ENCODE results near the gene ABHD17C. TPM values are rescaled to one million over a fixed set of nuclear protein-coding genes. Genes with fewer than 3 reads are reported as not detected.

ABHD17C gene
- total and polyA plus RNA-seq, 7 donors, result 1.1 to 3.7 (median 2.6) TPM

DNA sequence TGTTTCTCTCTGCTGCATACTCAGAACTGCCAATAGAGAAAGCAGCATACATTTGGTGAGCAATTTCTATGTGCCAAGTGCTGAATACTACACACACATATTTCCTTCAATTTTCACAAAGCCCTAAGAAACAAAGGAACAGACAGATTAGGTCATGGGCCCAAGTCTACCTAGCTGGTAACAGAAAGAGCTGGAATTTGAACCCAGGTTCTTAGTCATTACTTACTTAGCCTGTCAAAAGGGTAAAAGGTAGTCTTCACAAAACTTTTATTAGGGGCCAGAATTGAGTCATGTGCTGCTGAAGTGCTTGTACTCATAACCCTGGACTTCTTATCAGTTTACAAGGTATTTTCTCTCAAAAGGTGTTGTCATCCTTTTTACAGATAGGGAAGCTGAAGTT, 10.4 kb upstream of the ABHD17C start:
- Histone ChIP-seq H3K4me3 (no peak overlapping the region), H3K27me3 (ENCODE audit: insufficient read depth in 3 of 3, low read length in 2 of 3) (peaks cover 0 to 11% (median 2%) of the 10 kb centered on the region in 3 donors), H3K36me3 (ENCODE audit: insufficient read depth in 1 of 2, low read depth in 1 of 2) (no peaks in the 10 kb centered on the region), H3K9me3 (no peaks in the 10 kb centered on the region), H3K4me1 (no peaks in the 10 kb centered on the region), H3K27ac (no peak overlapping the region)
- DNase-seq (no peak), ATAC-seq (no peak)
- intact Hi-C loops (cut with DNase I), result no loop called here
- TF ChIP-seq CTCF (IDR thresholded peaks at IDR 0.05), result no peak

DNA sequence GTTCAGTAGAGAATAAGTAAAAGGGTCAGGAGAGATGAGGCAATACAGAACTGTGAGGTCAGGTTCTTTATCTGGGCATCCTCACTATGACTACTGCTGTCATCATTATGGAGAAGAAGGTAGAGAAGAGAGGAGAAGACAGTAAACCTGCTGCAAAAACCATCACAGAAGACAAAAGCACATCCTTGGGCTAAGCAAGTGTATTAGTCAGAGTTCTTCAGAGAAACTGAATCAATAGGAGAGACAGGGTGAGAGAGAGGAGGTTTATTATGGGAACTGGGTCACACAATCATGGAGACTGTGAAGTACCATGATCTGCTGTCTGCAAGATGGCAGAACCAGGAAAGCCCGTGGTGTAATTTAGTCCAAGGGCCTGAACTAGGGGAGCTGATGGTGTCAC, 9.5 kb upstream of the ABHD17C start:
- Histone ChIP-seq H3K36me3 (ENCODE audit: insufficient read depth in 1 of 2, low read depth in 1 of 2) (no peaks in the 10 kb centered on the region), H3K27me3 (ENCODE audit: insufficient read depth in 3 of 3, low read length in 2 of 3) (peaks cover 0 to 11% (median 2%) of the 10 kb centered on the region in 3 donors), H3K4me3 (no peak overlapping the region), H3K9me3 (no peaks in the 10 kb centered on the region), H3K27ac (no peak overlapping the region), H3K4me1 (no peaks in the 10 kb centered on the region)
- intact Hi-C loops (cut with DNase I), result no loop called here
- WGBS, 3 donors, result 92 to 100% (median 94%) methylated on average over 1 of the region's 1 CpG
- TF ChIP-seq CTCF (IDR thresholded peaks at IDR 0.05), result no peak
- no peak for ATAC-seq
- no peak for DNase-seq

GRCh38 chr15:80689294-80689693, 5.8 kb upstream of the ABHD17C start:
- ATAC-seq (no peak), DNase-seq (no peak)
- no peaks in the 10 kb centered on the region for H3K9me3 ChIP-seq
- no peak overlapping the region for H3K4me3 ChIP-seq
- H3K4me1 ChIP-seq, result no peaks in the 10 kb centered on the region
- H3K36me3 ChIP-seq (ENCODE audit: insufficient read depth in 1 of 2, low read depth in 1 of 2), result no peaks in the 10 kb centered on the region
- no peak overlapping the region for H3K27ac ChIP-seq
- H3K27me3 ChIP-seq (ENCODE audit: insufficient read depth in 3 of 3, low read length in 2 of 3), result no peaks in the 10 kb centered on the region
- no peak for TF ChIP-seq CTCF (IDR thresholded peaks at IDR 0.05)
- intact Hi-C loops (cut with DNase I), result no loop called here

DNA sequence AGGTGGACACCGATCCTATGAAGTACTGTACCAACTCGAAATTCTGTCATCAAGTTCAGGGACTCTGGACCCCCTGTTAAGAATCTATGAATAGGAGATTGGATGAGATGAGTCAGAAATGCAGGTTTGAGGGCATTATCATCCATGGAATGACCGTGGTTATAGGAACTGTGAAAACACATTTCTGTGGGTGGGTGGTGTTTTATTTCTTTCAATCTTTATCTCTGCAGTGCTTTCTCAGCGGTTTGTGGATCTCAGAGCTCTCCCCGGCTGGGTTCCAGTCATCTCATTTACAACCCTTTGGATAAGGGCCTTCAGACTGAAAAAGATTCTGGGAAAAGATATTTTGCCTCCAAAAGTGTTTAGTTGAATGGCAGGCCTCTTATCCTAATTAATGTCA, 5.4 kb upstream of the ABHD17C start:
- no peak overlapping the region for H3K4me3 ChIP-seq
- no peaks in the 10 kb centered on the region for H3K36me3 ChIP-seq (ENCODE audit: insufficient read depth in 1 of 2, low read depth in 1 of 2)
- WGBS, 3 donors, result 68 to 78% (median 73%) methylated on average over 5 of the region's 5 CpGs
- no peaks in the 10 kb centered on the region for H3K4me1 ChIP-seq
- H3K27ac ChIP-seq, result no peak overlapping the region
- no peak for DNase-seq
- no peaks in the 10 kb centered on the region for H3K9me3 ChIP-seq
- intact Hi-C loops (cut with DNase I), result loop anchor here in 1 of 2 donors (10.0 kb wide), 1 partner anchor 125 kb away; no protein-coding TSS in a partner anchor
- ATAC-seq, result no peak
- H3K27me3 ChIP-seq (ENCODE audit: insufficient read depth in 3 of 3, low read length in 2 of 3), result no peaks in the 10 kb centered on the region
- TF ChIP-seq CTCF (IDR thresholded peaks at IDR 0.05), result no peak

GRCh38 chr15:80691575-80691974, 3.5 kb upstream of the ABHD17C start:
- Histone ChIP-seq H3K4me1 (peaks cover 7% of the 10 kb centered on the region), H3K27ac (no peak overlapping the region), H3K27me3 (ENCODE audit: insufficient read depth in 3 of 3, low read length in 2 of 3) (no peaks in the 10 kb centered on the region), H3K4me3 (no peak overlapping the region), H3K9me3 (no peaks in the 10 kb centered on the region), H3K36me3 (ENCODE audit: insufficient read depth in 1 of 2, low read depth in 1 of 2) (no peaks in the 10 kb centered on the region)
- intact Hi-C loops (cut with DNase I), result loop anchor here in 1 of 2 donors (10.0 kb wide), 1 partner anchor 127 kb away; no protein-coding TSS in a partner anchor
- TF ChIP-seq CTCF (IDR thresholded peaks at IDR 0.05), result no peak
- ATAC-seq (no peak), DNase-seq (no peak)
- 83 to 93% (median 90%) methylated on average over 3 of the region's 3 CpGs for WGBS, 3 donors
